Upper lobe of left lung (tissue), 4 donors: ENCODE measurements around the gene PTGDS.

Source experiments
- POLR2A ChIP-seq, 4 donors: fragments of 450-650 bp; IDR thresholded peaks; one replicate each; pipeline ENCODE4 v1.5.1; 2016 to 2017; ENCODE audit warnings: antibody characterized with exemption in 4 of 4, mild to moderate bottlenecking in 2 of 4
- TF ChIP-seq, protein P1 (sequence below), 6 experiments: fragments of 450-650 bp in 4 of 6; fragments of 200-600 bp in 2 of 6; sonication (generic) in 2 of 6; IDR thresholded peaks; one replicate each; pipeline ENCODE4 v1.5.1; 2016 to 2019; ENCODE audit warnings: antibody characterized with exemption in 6 of 6

- no peak for TF ChIP-seq POLR2A (IDR thresholded peaks at IDR 0.05)
- TF ChIP-seq, protein P1, sequence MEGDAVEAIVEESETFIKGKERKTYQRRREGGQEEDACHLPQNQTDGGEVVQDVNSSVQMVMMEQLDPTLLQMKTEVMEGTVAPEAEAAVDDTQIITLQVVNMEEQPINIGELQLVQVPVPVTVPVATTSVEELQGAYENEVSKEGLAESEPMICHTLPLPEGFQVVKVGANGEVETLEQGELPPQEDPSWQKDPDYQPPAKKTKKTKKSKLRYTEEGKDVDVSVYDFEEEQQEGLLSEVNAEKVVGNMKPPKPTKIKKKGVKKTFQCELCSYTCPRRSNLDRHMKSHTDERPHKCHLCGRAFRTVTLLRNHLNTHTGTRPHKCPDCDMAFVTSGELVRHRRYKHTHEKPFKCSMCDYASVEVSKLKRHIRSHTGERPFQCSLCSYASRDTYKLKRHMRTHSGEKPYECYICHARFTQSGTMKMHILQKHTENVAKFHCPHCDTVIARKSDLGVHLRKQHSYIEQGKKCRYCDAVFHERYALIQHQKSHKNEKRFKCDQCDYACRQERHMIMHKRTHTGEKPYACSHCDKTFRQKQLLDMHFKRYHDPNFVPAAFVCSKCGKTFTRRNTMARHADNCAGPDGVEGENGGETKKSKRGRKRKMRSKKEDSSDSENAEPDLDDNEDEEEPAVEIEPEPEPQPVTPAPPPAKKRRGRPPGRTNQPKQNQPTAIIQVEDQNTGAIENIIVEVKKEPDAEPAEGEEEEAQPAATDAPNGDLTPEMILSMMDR (IDR thresholded peaks at IDR 0.05): no peak
Measured at GRCh38 chr9:136960938-136961275, 16.4 kb upstream of the PTGDS start.
